CD14-positive monocyte (primary cell): Measurements from ENCODE around the gene LDHAL6A. TPM values are rescaled to one million over a fixed set of nuclear protein-coding genes. Genes with fewer than 3 reads are reported as not detected.

Experiments
- DNase-seq, 3 donors: peaks; one replicate each; pipeline ENCODE4 v3.0.0-alpha.2; 2011 to 2022
- H2AFZ ChIP-seq: 2 replicates; pipeline ENCODE4 v1.6.0; 2012; ENCODE audit warnings: mild to moderate bottlenecking, low read depth, low read length, inconsistent platforms; ENCODE audit not compliant: insufficient read depth, poor library complexity, severe bottlenecking
- H3K27ac ChIP-seq, 2 donors: 1 replicate in 1 of 2; 2 replicates in 1 of 2; pipeline ENCODE4 v1.5.1; 2012 to 2013; ENCODE audit warnings: low read length in 2 of 2, control low read depth in 1 of 2, inconsistent platforms in 1 of 2, low read depth in 1 of 2, mild to moderate bottlenecking in 1 of 2
- H3K27me3 ChIP-seq, 2 donors: one replicate each; pipeline versions ENCODE4 v1.6.0 to v1.6.1; 2011 to 2013; ENCODE audit warnings: low read length in 2 of 2; ENCODE audit not compliant: control insufficient read depth in 2 of 2, insufficient read depth in 2 of 2
- H3K36me3 ChIP-seq, 2 donors: replicated peaks in 1 of 2; 1 replicate in 1 of 2; 2 replicates in 1 of 2; pipeline versions ENCODE4 v1.5.1 to v1.6.1; 2012 to 2013; ENCODE audit warnings: low read length in 2 of 2, control low read depth in 1 of 2, inconsistent platforms in 1 of 2, mild to moderate bottlenecking in 1 of 2; ENCODE audit not compliant: insufficient read depth in 2 of 2, control insufficient read depth in 1 of 2
- H3K4me1 ChIP-seq, 2 donors: 1 replicate in 1 of 2; 2 replicates in 1 of 2; pipeline versions ENCODE4 v1.5.1 to v1.6.1; 2012 to 2013; ENCODE audit warnings: low read length in 2 of 2, control low read depth in 1 of 2, inconsistent platforms in 1 of 2, mild to moderate bottlenecking in 1 of 2, moderate library complexity in 1 of 2; ENCODE audit not compliant: insufficient read depth in 2 of 2, control insufficient read depth in 1 of 2
- H3K4me2 ChIP-seq: replicated peaks from 2 replicates; pipeline ENCODE3; 2012; ENCODE audit warnings: low read length, moderate library complexity, mild to moderate bottlenecking; ENCODE audit not compliant: poor library complexity, severe bottlenecking; ENCODE audit errors: extremely low read depth
- H3K4me3 ChIP-seq, 3 experiments: fragments of 200-600 bp in 1 of 3; sonication (generic) in 1 of 3; replicated peaks in 1 of 3; 1 replicate in 2 of 3; 2 replicates in 1 of 3; pipeline ENCODE4 v1.5.1; 2011 to 2013; ENCODE audit warnings: low read length in 3 of 3, mild to moderate bottlenecking in 3 of 3, control low read depth in 2 of 3, low read depth in 2 of 3, inconsistent platforms in 1 of 3, moderate library complexity in 1 of 3
- H3K79me2 ChIP-seq: 2 replicates; pipeline ENCODE4 v1.6.0; 2012; ENCODE audit warnings: mild to moderate bottlenecking, control low read depth, inconsistent platforms, low read length, moderate library complexity; ENCODE audit not compliant: insufficient read depth
- H3K9ac ChIP-seq: 2 replicates; pipeline ENCODE4 v1.6.0; 2017; ENCODE audit warnings: low read length, mild to moderate bottlenecking; ENCODE audit not compliant: insufficient read depth, poor library complexity, severe bottlenecking
- H3K9me3 ChIP-seq, 2 donors: replicated peaks in 1 of 2; 1 replicate in 1 of 2; 2 replicates in 1 of 2; pipeline versions ENCODE4 v1.5.1 to v1.6.1; 2012 to 2013; ENCODE audit warnings: low read length in 2 of 2, control low read depth in 1 of 2; ENCODE audit not compliant: control insufficient read depth in 1 of 2, insufficient read depth in 1 of 2
- H4K20me1 ChIP-seq: 2 replicates; pipeline ENCODE4 v1.6.0; 2012; ENCODE audit warnings: mild to moderate bottlenecking, low read length, control low read depth, moderate library complexity; ENCODE audit not compliant: insufficient read depth
- H3K27ac Mint-ChIP-seq, 7 donors: one replicate each; pipeline ENCODE4 v1.8.0; 2020; ENCODE audit warnings: mild to moderate bottlenecking in 7 of 7, mixed read lengths in 7 of 7, moderate library complexity in 6 of 7, inconsistent platforms in 2 of 7
- H3K27me3 Mint-ChIP-seq, 3 donors: one replicate each; pipeline ENCODE4 v1.8.0; 2021 to 2022; ENCODE audit warnings: low read depth in 3 of 3, mild to moderate bottlenecking in 3 of 3, mixed read lengths in 3 of 3, moderate library complexity in 3 of 3, inconsistent platforms in 1 of 3
- H3K36me3 Mint-ChIP-seq, 2 donors: one replicate each; pipeline ENCODE4 v1.8.0; 2020; ENCODE audit warnings: mixed read lengths in 2 of 2, inconsistent platforms in 1 of 2, mild to moderate bottlenecking in 1 of 2
- H3K4me1 Mint-ChIP-seq: one replicate; pipeline ENCODE4 v1.8.0; 2020; ENCODE audit warnings: mild to moderate bottlenecking, mixed read lengths
- H3K4me3 Mint-ChIP-seq, 2 donors: one replicate each; pipeline ENCODE4 v1.8.0; 2020; ENCODE audit warnings: mild to moderate bottlenecking in 2 of 2, mixed read lengths in 2 of 2, moderate library complexity in 1 of 2
- H3K9me3 Mint-ChIP-seq, 7 donors: one replicate each; pipeline ENCODE4 v1.8.0; 2020 to 2022; ENCODE audit warnings: mixed read lengths in 7 of 7, mild to moderate bottlenecking in 6 of 7, moderate library complexity in 6 of 7, inconsistent platforms in 2 of 7
- WGBS: methylation state at CpG from one replicate; pipeline ENCODE4 v1.1.5; 2013; ENCODE audit warnings: missing lambda C conversion rate; ENCODE audit not compliant: insufficient coverage; 5-methylcytosine and 5-hydroxymethylcytosine counted together
- intact Hi-C, 2 donors: fragments of 100-400 bp; cut with micrococcal nuclease; formaldehyde crosslinking; loops; one replicate each; pipeline versions ENCODE4 v1.15.0 to v1.15.1; 2023
- polyA plus RNA-seq, 3 donors: library from polyadenylated mRNA; depleted of rRNA in 1 of 3; unstranded in 2 of 3; stranded (reverse) in 1 of 3; fragments of 300-500 nt in 2 of 3; fragments of >200 nt in 1 of 3; fragmentation: Illumina TruSeq in 2 of 3; gene quantifications; 1 replicate in 2 of 3; 2 replicates in 1 of 3; pipeline ENCODE4 v1.2.3, GENCODE V29; 2012 to 2021
- TF ChIP-seq, protein P1 (sequence below): fragments of 200-600 bp; IDR thresholded peaks from one replicate; pipeline ENCODE4 v1.8.0; 2022; ENCODE audit warnings: antibody characterized with exemption, mild to moderate bottlenecking

The LDHAL6A gene
- polyA plus RNA-seq, 3 donors = not detected

DNA sequence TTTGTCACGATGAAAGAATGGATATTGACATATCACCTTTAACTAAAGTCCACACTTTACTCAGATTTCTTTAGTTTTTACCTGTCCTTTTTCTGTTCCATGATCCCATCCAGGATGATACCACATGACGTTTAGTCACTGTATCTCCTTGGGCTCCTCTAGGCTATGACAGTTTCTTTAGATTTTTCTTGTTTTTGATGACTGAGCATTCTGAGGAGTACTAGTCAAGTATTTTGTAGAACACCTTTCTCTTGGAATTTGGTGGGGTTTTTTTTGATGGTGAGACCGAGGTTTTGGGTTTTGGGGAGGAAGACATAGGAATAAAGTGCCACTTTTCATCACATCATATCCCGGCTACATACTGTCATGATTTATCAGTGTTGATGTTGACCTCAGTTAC is 4.0 kb downstream of the LDHAL6A start:
- no CpG with 5 or more reads among the region's 4 CpGs for WGBS
- intact Hi-C loops = no loop called here

DNA sequence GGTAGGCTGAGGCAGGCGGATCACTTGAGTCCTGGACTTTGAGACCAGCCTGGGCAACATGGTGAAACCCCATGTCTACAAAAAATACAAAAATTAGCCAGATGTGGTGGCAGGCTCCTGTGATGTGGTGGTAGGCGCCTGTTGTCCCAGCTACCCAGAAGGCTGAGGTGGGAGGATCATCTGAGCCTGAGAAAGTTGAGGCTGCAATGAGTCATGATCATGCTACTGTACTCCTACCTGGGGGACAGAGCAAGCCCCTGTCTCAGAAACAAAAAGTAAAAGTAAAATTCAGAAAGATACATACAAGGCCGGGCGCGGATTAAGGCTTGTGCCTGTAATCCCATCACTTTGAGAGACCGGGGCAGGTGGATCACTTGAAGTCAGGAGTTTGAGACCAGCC is 6.3 kb downstream of the LDHAL6A start:
- TF ChIP-seq, protein P1, sequence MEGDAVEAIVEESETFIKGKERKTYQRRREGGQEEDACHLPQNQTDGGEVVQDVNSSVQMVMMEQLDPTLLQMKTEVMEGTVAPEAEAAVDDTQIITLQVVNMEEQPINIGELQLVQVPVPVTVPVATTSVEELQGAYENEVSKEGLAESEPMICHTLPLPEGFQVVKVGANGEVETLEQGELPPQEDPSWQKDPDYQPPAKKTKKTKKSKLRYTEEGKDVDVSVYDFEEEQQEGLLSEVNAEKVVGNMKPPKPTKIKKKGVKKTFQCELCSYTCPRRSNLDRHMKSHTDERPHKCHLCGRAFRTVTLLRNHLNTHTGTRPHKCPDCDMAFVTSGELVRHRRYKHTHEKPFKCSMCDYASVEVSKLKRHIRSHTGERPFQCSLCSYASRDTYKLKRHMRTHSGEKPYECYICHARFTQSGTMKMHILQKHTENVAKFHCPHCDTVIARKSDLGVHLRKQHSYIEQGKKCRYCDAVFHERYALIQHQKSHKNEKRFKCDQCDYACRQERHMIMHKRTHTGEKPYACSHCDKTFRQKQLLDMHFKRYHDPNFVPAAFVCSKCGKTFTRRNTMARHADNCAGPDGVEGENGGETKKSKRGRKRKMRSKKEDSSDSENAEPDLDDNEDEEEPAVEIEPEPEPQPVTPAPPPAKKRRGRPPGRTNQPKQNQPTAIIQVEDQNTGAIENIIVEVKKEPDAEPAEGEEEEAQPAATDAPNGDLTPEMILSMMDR = no peak
- H3K36me3 Mint-ChIP-seq = peaks cover 0 to 2% of the 10 kb centered on the region in 2 donors

More for the DNA sequence above, 4.0 kb downstream of the LDHAL6A start:
- Histone ChIP-seq H3K36me3 (no peaks in the 10 kb centered on the region), H3K9me3 (no peaks in the 10 kb centered on the region), H3K4me2 (no peak overlapping the region), H2AFZ (no peak overlapping the region), H3K4me3 (no peak overlapping the region), H3K27ac (no peak overlapping the region), H3K9ac (no peak overlapping the region), H3K79me2 (no peaks in the 10 kb centered on the region), H3K27me3 (no peaks in the 10 kb centered on the region), H4K20me1 (no peaks in the 10 kb centered on the region), H3K4me1 (no peaks in the 10 kb centered on the region)
- Mint-ChIP-seq H3K36me3 (no peaks in the 10 kb centered on the region), H3K9me3 (peaks cover 0 to 2% (median 0%) of the 10 kb centered on the region in 7 donors), H3K27ac (peak overlapping the region in 1 of 7 donors; percentile 38), H3K4me1 (no peaks in the 10 kb centered on the region), H3K27me3 (peaks cover 0 to 21% (median 2%) of the 10 kb centered on the region in 3 donors), H3K4me3 (no peak overlapping the region)
- no peak for DNase-seq
- TF ChIP-seq, protein P1 = no peak

More for the DNA sequence above, 6.3 kb downstream of the LDHAL6A start:
- no peaks in the 10 kb centered on the region for H3K4me1 ChIP-seq
- H3K4me1 Mint-ChIP-seq = no peaks in the 10 kb centered on the region
- DNase-seq = no peak
- H3K4me3 ChIP-seq = no peak overlapping the region
- H3K9ac ChIP-seq = no peak overlapping the region
- H3K27me3 ChIP-seq = no peaks in the 10 kb centered on the region
- 100% methylated on average over 4 of the region's 6 CpGs for WGBS
- H3K27ac ChIP-seq = no peak overlapping the region
- no peaks in the 10 kb centered on the region for H3K79me2 ChIP-seq
- H3K4me3 Mint-ChIP-seq = no peak overlapping the region
- intact Hi-C loops = no loop called here
- H3K27ac Mint-ChIP-seq = no peak overlapping the region
- H3K9me3 Mint-ChIP-seq = no peaks in the 10 kb centered on the region
- H2AFZ ChIP-seq = no peak overlapping the region
- no peaks in the 10 kb centered on the region for H3K36me3 ChIP-seq
- H3K4me2 ChIP-seq = no peak overlapping the region
- H3K9me3 ChIP-seq = no peaks in the 10 kb centered on the region
- H3K27me3 Mint-ChIP-seq = peaks cover 0 to 2% (median 0%) of the 10 kb centered on the region in 3 donors
- no peaks in the 10 kb centered on the region for H4K20me1 ChIP-seq
